ENCODE measurements around the gene PAPSS1.

Gene PAPSS1

GRCh38 chr4:107683873-107684272 is 36.2 kb downstream of the PAPSS1 start:
- no peak for DNase-seq
- no peak for TF ChIP-seq CTCF (IDR thresholded peaks at IDR 0.05)
- intact Hi-C loops (cut with DNase I; ENCODE audit: low total_unique reads): no loop called here
- H3K36me3 ChIP-seq: peaks cover 14 to 39% (median 25%) of the 10 kb centered on the region in 3 donors
- H3K27me3 ChIP-seq: no peaks in the 10 kb centered on the region
- H3K27ac ChIP-seq: no peak overlapping the region
- H3K4me1 ChIP-seq: no peaks in the 10 kb centered on the region
- no peak overlapping the region for H3K4me3 ChIP-seq
- no peaks in the 10 kb centered on the region for H3K9me3 ChIP-seq

- no peaks in the 10 kb centered on the region for H3K27me3 ChIP-seq
- H3K36me3 ChIP-seq: peaks cover 24 to 53% (median 32%) of the 10 kb centered on the region in 3 donors
- no peak for DNase-seq
- no peak for TF ChIP-seq CTCF (IDR thresholded peaks at IDR 0.05)
- no peak overlapping the region for H3K4me3 ChIP-seq
- intact Hi-C loops (cut with DNase I; ENCODE audit: low total_unique reads): no loop called here
- H3K4me1 ChIP-seq: no peaks in the 10 kb centered on the region
- no peak overlapping the region for H3K27ac ChIP-seq
- no peaks in the 10 kb centered on the region for H3K9me3 ChIP-seq
Measured at GRCh38 chr4:107682306-107682705, 37.7 kb downstream of the PAPSS1 start.

GRCh38 chr4:107669068-107669467 is 51.0 kb downstream of the PAPSS1 start:
- H3K27me3 ChIP-seq: no peaks in the 10 kb centered on the region
- no peak overlapping the region for H3K27ac ChIP-seq
- no peak overlapping the region for H3K4me3 ChIP-seq
- no peak for DNase-seq
- intact Hi-C loops (cut with DNase I; ENCODE audit: low total_unique reads): no loop called here
- peaks cover 0 to 11% (median 0%) of the 10 kb centered on the region in 3 donors for H3K36me3 ChIP-seq
- no peaks in the 10 kb centered on the region for H3K9me3 ChIP-seq
- TF ChIP-seq CTCF (IDR thresholded peaks at IDR 0.05): no peak
- peaks cover 0 to 20% (median 8%) of the 10 kb centered on the region in 4 donors for H3K4me1 ChIP-seq

- peaks cover 0 to 8% (median 0%) of the 10 kb centered on the region in 3 donors for H3K36me3 ChIP-seq
- H3K4me3 ChIP-seq: no peak overlapping the region
- H3K27me3 ChIP-seq: no peaks in the 10 kb centered on the region
- intact Hi-C loops (cut with DNase I; ENCODE audit: low total_unique reads): no loop called here
- TF ChIP-seq CTCF (IDR thresholded peaks at IDR 0.05): peak; percentile 40 to 51
- DNase-seq: no peak
- no peaks in the 10 kb centered on the region for H3K9me3 ChIP-seq
- peaks cover 0 to 22% (median 8%) of the 10 kb centered on the region in 4 donors for H3K4me1 ChIP-seq
- no peak overlapping the region for H3K27ac ChIP-seq
Measured at GRCh38 chr4:107666134-107666533, 53.9 kb downstream of the PAPSS1 start.

GRCh38 chr4:107665001-107665400 is 55.0 kb downstream of the PAPSS1 start:
- peaks cover 0 to 4% (median 0%) of the 10 kb centered on the region in 3 donors for H3K36me3 ChIP-seq
- peaks cover 0 to 22% (median 8%) of the 10 kb centered on the region in 4 donors for H3K4me1 ChIP-seq
- H3K27me3 ChIP-seq: no peaks in the 10 kb centered on the region
- no peak for TF ChIP-seq CTCF (IDR thresholded peaks at IDR 0.05)
- H3K9me3 ChIP-seq: no peaks in the 10 kb centered on the region
- no peak for DNase-seq
- no peak overlapping the region for H3K27ac ChIP-seq
- intact Hi-C loops (cut with DNase I; ENCODE audit: low total_unique reads): no loop called here
- H3K4me3 ChIP-seq: no peak overlapping the region
